ENCODE data around the gene WDSUB1.
A peak's percentile ranks its signal among the peaks of the same experiment; 100 is the strongest.

The WDSUB1 gene

GRCh38 chr2:159256159-159256558 lies 30.3 kb downstream of the WDSUB1 start:
- H3K4me3 ChIP-seq (ENCODE audit: insufficient read depth in 1 of 2, low read depth in 1 of 2, low read length in 2 of 2) = no peak overlapping the region
- no peaks in the 10 kb centered on the region for H3K27me3 ChIP-seq (ENCODE audit: control insufficient read depth in 1 of 2, insufficient read depth in 1 of 2, low read length in 2 of 2)
- H3K36me3 ChIP-seq (ENCODE audit: control insufficient read depth in 1 of 2, insufficient read depth in 2 of 2, low read depth in 1 of 2, low read length in 2 of 2) = peaks cover 10 to 19% of the 10 kb centered on the region in 2 experiments
- H3K4ac ChIP-seq (ENCODE audit: low read depth in 1 of 2, low read length in 2 of 2) = no peak overlapping the region
- no peak overlapping the region for H3K14ac ChIP-seq (ENCODE audit: low read length in 2 of 2)
- no peak overlapping the region for H2BK12ac ChIP-seq (ENCODE audit: low read length in 2 of 2)
- no peak overlapping the region for H2AFZ ChIP-seq (ENCODE audit: low read depth, low read length)
- no peaks in the 10 kb centered on the region for H3K9me3 ChIP-seq (ENCODE audit: control insufficient read depth, low read length)
- no peak overlapping the region for H2BK120ac ChIP-seq (ENCODE audit: low read depth, low read length)
- no peak overlapping the region for H3K18ac ChIP-seq (ENCODE audit: low read depth in 1 of 2, low read length in 2 of 2)
- no peak overlapping the region for H3K4me2 ChIP-seq (ENCODE audit: low read length, poor library complexity, severe bottlenecking)
- WGBS = no CpG with 5 or more reads among the region's 2 CpGs
- no peak overlapping the region for H2BK15ac ChIP-seq (ENCODE audit: low read depth, poor library complexity, severe bottlenecking)
- no peaks in the 10 kb centered on the region for H3K4me1 ChIP-seq (ENCODE audit: control insufficient read depth, insufficient read depth, low read depth, low read length)
- DNase-seq = peak; percentile 86
- H2AK5ac ChIP-seq (ENCODE audit: low read length, severe bottlenecking) = no peak overlapping the region
- H3K23ac ChIP-seq (ENCODE audit: low read length in 2 of 2) = no peak overlapping the region
- H3K9ac ChIP-seq (ENCODE audit: low read length) = no peak overlapping the region
- H3K79me1 ChIP-seq (replicated peaks; ENCODE audit: low read length, poor library complexity, severe bottlenecking) = peaks cover 1% of the 10 kb centered on the region
- H2BK5ac ChIP-seq (ENCODE audit: low read depth, low read length, poor library complexity, severe bottlenecking) = no peak overlapping the region
- H4K91ac ChIP-seq (ENCODE audit: low read length) = no peak overlapping the region
- no peak overlapping the region for H4K8ac ChIP-seq (ENCODE audit: low read length)
- H3K27ac ChIP-seq (ENCODE audit: low read length, poor library complexity, severe bottlenecking) = no peak overlapping the region

- Histone ChIP-seq H2BK12ac (ENCODE audit: low read length in 2 of 2) (no peak overlapping the region), H3K14ac (ENCODE audit: low read length in 2 of 2) (no peak overlapping the region), H3K4ac (ENCODE audit: low read depth in 1 of 2, low read length in 2 of 2) (no peak overlapping the region), H3K4me1 (ENCODE audit: control insufficient read depth, insufficient read depth, low read depth, low read length) (peaks cover 1% of the 10 kb centered on the region), H2AK5ac (ENCODE audit: low read length, severe bottlenecking) (no peak overlapping the region), H3K4me2 (ENCODE audit: low read length, poor library complexity, severe bottlenecking) (no peak overlapping the region), H3K27me3 (ENCODE audit: control insufficient read depth in 1 of 2, insufficient read depth in 1 of 2, low read length in 2 of 2) (no peaks in the 10 kb centered on the region), H3K9me3 (ENCODE audit: control insufficient read depth, low read length) (no peaks in the 10 kb centered on the region), H3K36me3 (ENCODE audit: control insufficient read depth in 1 of 2, insufficient read depth in 2 of 2, low read depth in 1 of 2, low read length in 2 of 2) (peaks cover 10 to 19% of the 10 kb centered on the region in 2 experiments), H3K9ac (ENCODE audit: low read length) (no peak overlapping the region), H3K18ac (ENCODE audit: low read depth in 1 of 2, low read length in 2 of 2) (no peak overlapping the region), H3K4me3 (ENCODE audit: insufficient read depth in 1 of 2, low read depth in 1 of 2, low read length in 2 of 2) (no peak overlapping the region), H2BK15ac (ENCODE audit: low read depth, poor library complexity, severe bottlenecking) (no peak overlapping the region), H2BK5ac (ENCODE audit: low read depth, low read length, poor library complexity, severe bottlenecking) (no peak overlapping the region), H4K91ac (ENCODE audit: low read length) (no peak overlapping the region), H3K27ac (ENCODE audit: low read length, poor library complexity, severe bottlenecking) (no peak overlapping the region), H2AFZ (ENCODE audit: low read depth, low read length) (no peak overlapping the region), H2BK120ac (ENCODE audit: low read depth, low read length) (no peak overlapping the region), H3K79me1 (replicated peaks; ENCODE audit: low read length, poor library complexity, severe bottlenecking) (peaks cover 3% of the 10 kb centered on the region), H4K8ac (ENCODE audit: low read length) (no peak overlapping the region), H3K23ac (ENCODE audit: low read length in 2 of 2) (no peak overlapping the region)
- DNase-seq = no peak
- WGBS = no CpG with 5 or more reads among the region's 4 CpGs
Measured at GRCh38 chr2:159252905-159253304, 33.6 kb downstream of the WDSUB1 start.

- no peaks in the 10 kb centered on the region for H3K27me3 ChIP-seq (ENCODE audit: control insufficient read depth in 1 of 2, insufficient read depth in 1 of 2, low read length in 2 of 2)
- H3K14ac ChIP-seq (ENCODE audit: low read length in 2 of 2) = no peak overlapping the region
- no peak overlapping the region for H3K9ac ChIP-seq (ENCODE audit: low read length)
- no peak overlapping the region for H2BK120ac ChIP-seq (ENCODE audit: low read depth, low read length)
- H3K4me2 ChIP-seq (ENCODE audit: low read length, poor library complexity, severe bottlenecking) = no peak overlapping the region
- H3K4me1 ChIP-seq (ENCODE audit: control insufficient read depth, insufficient read depth, low read depth, low read length) = peaks cover 1% of the 10 kb centered on the region
- H3K36me3 ChIP-seq (ENCODE audit: control insufficient read depth in 1 of 2, insufficient read depth in 2 of 2, low read depth in 1 of 2, low read length in 2 of 2) = peaks cover 2 to 12% of the 10 kb centered on the region in 2 experiments
- H2BK12ac ChIP-seq (ENCODE audit: low read length in 2 of 2) = no peak overlapping the region
- H3K18ac ChIP-seq (ENCODE audit: low read depth in 1 of 2, low read length in 2 of 2) = no peak overlapping the region
- DNase-seq = no peak
- H4K8ac ChIP-seq (ENCODE audit: low read length) = no peak overlapping the region
- no peak overlapping the region for H3K4ac ChIP-seq (ENCODE audit: low read depth in 1 of 2, low read length in 2 of 2)
- no peak overlapping the region for H2BK15ac ChIP-seq (ENCODE audit: low read depth, poor library complexity, severe bottlenecking)
- peaks cover 2% of the 10 kb centered on the region for H3K79me1 ChIP-seq (replicated peaks; ENCODE audit: low read length, poor library complexity, severe bottlenecking)
- H2AK5ac ChIP-seq (ENCODE audit: low read length, severe bottlenecking) = no peak overlapping the region
- no peak overlapping the region for H3K4me3 ChIP-seq (ENCODE audit: insufficient read depth in 1 of 2, low read depth in 1 of 2, low read length in 2 of 2)
- H2BK5ac ChIP-seq (ENCODE audit: low read depth, low read length, poor library complexity, severe bottlenecking) = no peak overlapping the region
- 94% methylated on average over 8 of the region's 12 CpGs for WGBS
- no peak overlapping the region for H3K23ac ChIP-seq (ENCODE audit: low read length in 2 of 2)
- no peak overlapping the region for H3K27ac ChIP-seq (ENCODE audit: low read length, poor library complexity, severe bottlenecking)
- peaks cover 6% of the 10 kb centered on the region for H3K9me3 ChIP-seq (ENCODE audit: control insufficient read depth, low read length)
- H2AFZ ChIP-seq (ENCODE audit: low read depth, low read length) = no peak overlapping the region
- no peak overlapping the region for H4K91ac ChIP-seq (ENCODE audit: low read length)
Measured at GRCh38 chr2:159251296-159252173, 35.0 kb downstream of the WDSUB1 start.

- Histone ChIP-seq H2BK5ac (ENCODE audit: low read depth, low read length, poor library complexity, severe bottlenecking) (no peak overlapping the region), H3K27me3 (ENCODE audit: control insufficient read depth in 1 of 2, insufficient read depth in 1 of 2, low read length in 2 of 2) (no peaks in the 10 kb centered on the region), H2AK5ac (ENCODE audit: low read length, severe bottlenecking) (no peak overlapping the region), H4K91ac (ENCODE audit: low read length) (no peak overlapping the region), H2BK15ac (ENCODE audit: low read depth, poor library complexity, severe bottlenecking) (no peak overlapping the region), H3K27ac (ENCODE audit: low read length, poor library complexity, severe bottlenecking) (peak overlapping the region; percentile 39), H3K4me2 (ENCODE audit: low read length, poor library complexity, severe bottlenecking) (no peak overlapping the region), H3K9ac (ENCODE audit: low read length) (peak overlapping the region; percentile 83), H3K14ac (ENCODE audit: low read length in 2 of 2) (no peak overlapping the region), H3K4me1 (ENCODE audit: control insufficient read depth, insufficient read depth, low read depth, low read length) (peaks cover 1% of the 10 kb centered on the region), H3K18ac (ENCODE audit: low read depth in 1 of 2, low read length in 2 of 2) (no peak overlapping the region), H3K4me3 (ENCODE audit: insufficient read depth in 1 of 2, low read depth in 1 of 2, low read length in 2 of 2) (no peak overlapping the region), H2BK12ac (ENCODE audit: low read length in 2 of 2) (no peak overlapping the region), H3K23ac (ENCODE audit: low read length in 2 of 2) (no peak overlapping the region), H3K4ac (ENCODE audit: low read depth in 1 of 2, low read length in 2 of 2) (no peak overlapping the region), H3K9me3 (ENCODE audit: control insufficient read depth, low read length) (peaks cover 9% of the 10 kb centered on the region), H2AFZ (ENCODE audit: low read depth, low read length) (no peak overlapping the region), H4K8ac (ENCODE audit: low read length) (no peak overlapping the region), H2BK120ac (ENCODE audit: low read depth, low read length) (no peak overlapping the region), H3K79me1 (replicated peaks; ENCODE audit: low read length, poor library complexity, severe bottlenecking) (peaks cover 2% of the 10 kb centered on the region), H3K36me3 (ENCODE audit: control insufficient read depth in 1 of 2, insufficient read depth in 2 of 2, low read depth in 1 of 2, low read length in 2 of 2) (peaks cover 2 to 7% of the 10 kb centered on the region in 2 experiments)
- peak; percentile 72 for DNase-seq
- 75% methylated on average over 7 of the region's 7 CpGs for WGBS
Measured at GRCh38 chr2:159249990-159250715, 36.4 kb downstream of the WDSUB1 start.

Data from mesenchymal stem cell (in vitro differentiated cells and primary cell).